Measurements from ENCODE around the gene SEL1L2. TPM values are rescaled to one million over a fixed set of nuclear protein-coding genes. Genes with fewer than 3 reads are reported as not detected.

The SEL1L2 gene
- total and polyA plus RNA-seq, 9 donors: 0.73 to 9.3 (median 3.8) TPM; not detected in 3

- intact Hi-C loops (cut with DNase I): no loop called here
- DNase-seq: no peak
- 82 to 96% (median 86%) methylated on average over 3 of the region's 3 CpGs for WGBS, 3 donors
Measured at GRCh38 chr20:13875265-13875811, 115.1 kb downstream of the SEL1L2 start.

GRCh38 chr20:13874394-13875157 lies 115.8 kb downstream of the SEL1L2 start:
- Histone ChIP-seq H3K27me3 (no peaks in the 10 kb centered on the region), H3K9me3 (no peaks in the 10 kb centered on the region), H3K4me3 (no peak overlapping the region), H3K4me1 (ENCODE audit: insufficient read depth) (peaks cover 8% of the 10 kb centered on the region), H3K27ac (no peak overlapping the region), H3K36me3 (no peaks in the 10 kb centered on the region)
- TF ChIP-seq POLR2A (IDR thresholded peaks at IDR 0.05) (no peak), EP300 (IDR thresholded peaks at IDR 0.05) (no peak)
- TF ChIP-seq, protein P1, sequence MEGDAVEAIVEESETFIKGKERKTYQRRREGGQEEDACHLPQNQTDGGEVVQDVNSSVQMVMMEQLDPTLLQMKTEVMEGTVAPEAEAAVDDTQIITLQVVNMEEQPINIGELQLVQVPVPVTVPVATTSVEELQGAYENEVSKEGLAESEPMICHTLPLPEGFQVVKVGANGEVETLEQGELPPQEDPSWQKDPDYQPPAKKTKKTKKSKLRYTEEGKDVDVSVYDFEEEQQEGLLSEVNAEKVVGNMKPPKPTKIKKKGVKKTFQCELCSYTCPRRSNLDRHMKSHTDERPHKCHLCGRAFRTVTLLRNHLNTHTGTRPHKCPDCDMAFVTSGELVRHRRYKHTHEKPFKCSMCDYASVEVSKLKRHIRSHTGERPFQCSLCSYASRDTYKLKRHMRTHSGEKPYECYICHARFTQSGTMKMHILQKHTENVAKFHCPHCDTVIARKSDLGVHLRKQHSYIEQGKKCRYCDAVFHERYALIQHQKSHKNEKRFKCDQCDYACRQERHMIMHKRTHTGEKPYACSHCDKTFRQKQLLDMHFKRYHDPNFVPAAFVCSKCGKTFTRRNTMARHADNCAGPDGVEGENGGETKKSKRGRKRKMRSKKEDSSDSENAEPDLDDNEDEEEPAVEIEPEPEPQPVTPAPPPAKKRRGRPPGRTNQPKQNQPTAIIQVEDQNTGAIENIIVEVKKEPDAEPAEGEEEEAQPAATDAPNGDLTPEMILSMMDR (IDR thresholded peaks at IDR 0.05): no peak
- WGBS, 3 donors: 39 to 43% (median 40%) methylated on average over 10 of the region's 10 CpGs
- intact Hi-C loops (cut with DNase I): no loop called here
- no peak for DNase-seq

More at GRCh38 chr20:13875265-13875811, 115.1 kb downstream of the SEL1L2 start:
- Histone ChIP-seq H3K9me3 (no peaks in the 10 kb centered on the region), H3K27me3 (no peaks in the 10 kb centered on the region), H3K36me3 (no peaks in the 10 kb centered on the region), H3K4me1 (ENCODE audit: insufficient read depth) (peaks cover 7% of the 10 kb centered on the region), H3K27ac (no peak overlapping the region), H3K4me3 (no peak overlapping the region)
- TF ChIP-seq, protein P1 (IDR thresholded peaks at IDR 0.05): no peak
- TF ChIP-seq POLR2A (IDR thresholded peaks at IDR 0.05): no peak
- no peak for TF ChIP-seq EP300 (IDR thresholded peaks at IDR 0.05)

DNA sequence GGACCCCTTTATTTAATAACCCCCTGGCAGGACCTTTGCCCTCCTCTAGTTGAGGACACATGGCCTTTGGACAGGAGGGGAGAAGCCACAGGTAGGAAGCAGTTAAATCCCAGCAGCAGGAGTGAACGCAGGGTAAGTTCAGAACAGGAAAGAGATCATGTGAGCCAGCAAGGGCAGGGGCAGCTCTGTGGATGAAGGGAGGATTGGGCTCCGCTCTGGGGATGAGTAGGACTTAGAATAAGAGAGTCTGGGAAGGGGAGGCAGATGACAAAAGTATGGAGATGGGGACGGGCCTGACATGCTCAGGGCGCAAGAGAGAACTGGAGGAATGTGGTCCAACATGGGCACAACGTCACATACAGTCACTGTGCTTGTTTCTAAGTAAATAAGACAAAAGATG lies 116.6 kb downstream of the SEL1L2 start:
- intact Hi-C loops (cut with DNase I): no loop called here

DNA sequence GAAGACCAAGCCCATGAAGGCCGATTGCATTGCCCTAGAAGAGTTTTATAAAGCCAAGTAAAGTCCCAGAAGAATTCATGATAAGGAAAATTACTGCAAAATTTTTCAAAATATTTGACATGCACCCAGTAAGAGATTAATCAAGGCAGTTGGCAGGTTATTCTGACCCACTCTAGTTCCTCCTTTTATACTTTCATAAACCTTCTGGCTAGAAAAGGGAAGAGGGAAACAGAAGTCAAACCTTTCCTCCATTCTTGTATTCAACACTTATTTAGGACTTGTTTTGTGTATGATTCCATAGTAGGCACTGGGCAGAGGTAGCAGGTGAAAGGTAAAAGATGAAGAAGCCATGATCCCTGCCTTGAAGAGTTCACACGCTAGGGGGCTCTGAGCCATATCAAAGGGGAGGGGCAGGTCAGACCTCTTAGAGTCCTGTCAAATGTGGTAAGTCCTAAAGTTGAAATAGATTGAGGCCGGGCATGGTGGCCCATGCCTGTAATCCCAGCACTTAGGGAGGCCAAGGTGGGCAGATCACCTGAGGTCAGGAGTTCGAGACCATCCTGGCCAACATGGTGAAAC lies 120.2 kb downstream of the SEL1L2 start:
- H3K4me1 ChIP-seq (ENCODE audit: insufficient read depth): peaks cover 10% of the 10 kb centered on the region
- no peak for DNase-seq
- H3K27me3 ChIP-seq: no peaks in the 10 kb centered on the region
- no peak overlapping the region for H3K4me3 ChIP-seq
- 61 to 63% (median 62%) methylated on average over 4 of the region's 4 CpGs for WGBS, 3 donors
- TF ChIP-seq, protein P1 (IDR thresholded peaks at IDR 0.05): no peak
- no peak for TF ChIP-seq EP300 (IDR thresholded peaks at IDR 0.05)
- no peak for TF ChIP-seq POLR2A (IDR thresholded peaks at IDR 0.05)
- no peaks in the 10 kb centered on the region for H3K9me3 ChIP-seq
- no peak overlapping the region for H3K27ac ChIP-seq
- H3K36me3 ChIP-seq: no peaks in the 10 kb centered on the region
- intact Hi-C loops (cut with DNase I): no loop called here

More for the DNA sequence above, 116.6 kb downstream of the SEL1L2 start:
- Histone ChIP-seq H3K27me3 (no peaks in the 10 kb centered on the region), H3K4me1 (ENCODE audit: insufficient read depth) (peaks cover 8% of the 10 kb centered on the region), H3K36me3 (no peaks in the 10 kb centered on the region), H3K4me3 (no peak overlapping the region), H3K27ac (no peak overlapping the region), H3K9me3 (no peaks in the 10 kb centered on the region)
- DNase-seq: no peak
- 69 to 75% (median 71%) methylated on average over 5 of the region's 5 CpGs for WGBS, 3 donors
- TF ChIP-seq POLR2A (IDR thresholded peaks at IDR 0.05): no peak
- TF ChIP-seq, protein P1 (IDR thresholded peaks at IDR 0.05): no peak
- TF ChIP-seq EP300 (IDR thresholded peaks at IDR 0.05): no peak

Measured in ovary (tissue), 9 donors.